Measurements from ENCODE around the gene POLRMT.
A peak's percentile ranks its signal among the peaks of the same experiment; 100 is the strongest.
"Not testable (repeated sequence)": the region's sequence is repeated elsewhere in the genome, so short reads cannot be mapped to it uniquely, and the experiment has no call there.

Gene POLRMT

GRCh38 chr19:585551-586110 is 47.7 kb downstream of the POLRMT start:
- no peaks in the 10 kb centered on the region for H3K9me3 ChIP-seq (ENCODE audit: severe bottlenecking)
- no peak overlapping the region for H3K27ac ChIP-seq (ENCODE audit: poor library complexity, severe bottlenecking)
- ATAC-seq (ENCODE audit: low read depth): 0 out of 3 replicates have a peak, but pooled peaks have one; percentile 4
- no peak for TF ChIP-seq CTCF (IDR thresholded peaks at IDR 0.05; ENCODE audit: poor library complexity, severe bottlenecking)
- DNase-seq (ENCODE audit: low spot score): no peak
- H3K4me1 ChIP-seq (ENCODE audit: insufficient read depth, poor library complexity, severe bottlenecking): no peaks in the 10 kb centered on the region
- H3K36me3 ChIP-seq (ENCODE audit: low read depth): peaks cover 17% of the 10 kb centered on the region
- H3K4me3 ChIP-seq (ENCODE audit: severe bottlenecking): no peak overlapping the region
- H3K27me3 ChIP-seq (ENCODE audit: insufficient read depth, poor library complexity, severe bottlenecking): peaks cover 16% of the 10 kb centered on the region

- not testable (repeated sequence) for ATAC-seq (ENCODE audit: low read depth); H3K27ac ChIP-seq (ENCODE audit: poor library complexity, severe bottlenecking)
- H3K36me3 ChIP-seq (ENCODE audit: low read depth): peaks cover 20% of the 10 kb centered on the region
Measured at GRCh38 chr19:585146-585545, 48.2 kb downstream of the POLRMT start.

GRCh38 chr19:584240-585001 is 48.9 kb downstream of the POLRMT start:
- ATAC-seq (ENCODE audit: low read depth): peak; percentile 47
- DNase-seq (ENCODE audit: low spot score): no peak
- no peak overlapping the region for H3K27ac ChIP-seq (ENCODE audit: poor library complexity, severe bottlenecking)
- H3K4me3 ChIP-seq (ENCODE audit: severe bottlenecking): no peak overlapping the region
- H3K4me1 ChIP-seq (ENCODE audit: insufficient read depth, poor library complexity, severe bottlenecking): no peaks in the 10 kb centered on the region
- H3K27me3 ChIP-seq (ENCODE audit: insufficient read depth, poor library complexity, severe bottlenecking): peaks cover 12% of the 10 kb centered on the region
- peak; percentile 69 for TF ChIP-seq CTCF (IDR thresholded peaks at IDR 0.05; ENCODE audit: poor library complexity, severe bottlenecking)
- H3K36me3 ChIP-seq (ENCODE audit: low read depth): peaks cover 28% of the 10 kb centered on the region
- H3K9me3 ChIP-seq (ENCODE audit: severe bottlenecking): no peaks in the 10 kb centered on the region

More at GRCh38 chr19:585146-585545, 48.2 kb downstream of the POLRMT start:
- H3K4me1 ChIP-seq (ENCODE audit: insufficient read depth, poor library complexity, severe bottlenecking); H3K4me3 ChIP-seq (ENCODE audit: severe bottlenecking); H3K9me3 ChIP-seq (ENCODE audit: severe bottlenecking); DNase-seq (ENCODE audit: low spot score): not testable (repeated sequence)
- H3K27me3 ChIP-seq (ENCODE audit: insufficient read depth, poor library complexity, severe bottlenecking): peaks cover 13% of the 10 kb centered on the region

- Histone ChIP-seq H3K9me3 (ENCODE audit: severe bottlenecking) (no peaks in the 10 kb centered on the region), H3K4me3 (ENCODE audit: severe bottlenecking) (no peak overlapping the region), H3K4me1 (ENCODE audit: insufficient read depth, poor library complexity, severe bottlenecking) (no peaks in the 10 kb centered on the region), H3K36me3 (ENCODE audit: low read depth) (peaks cover 33% of the 10 kb centered on the region), H3K27me3 (ENCODE audit: insufficient read depth, poor library complexity, severe bottlenecking) (peaks cover 7% of the 10 kb centered on the region), H3K27ac (ENCODE audit: poor library complexity, severe bottlenecking) (no peak overlapping the region)
- no peak for TF ChIP-seq CTCF (IDR thresholded peaks at IDR 0.05; ENCODE audit: poor library complexity, severe bottlenecking)
- no peak for ATAC-seq (ENCODE audit: low read depth)
- no peak for DNase-seq (ENCODE audit: low spot score)
Measured at GRCh38 chr19:583968-584239, 49.4 kb downstream of the POLRMT start.

- H3K27me3 ChIP-seq (ENCODE audit: insufficient read depth, poor library complexity, severe bottlenecking): peaks cover 2% of the 10 kb centered on the region
- H3K36me3 ChIP-seq (ENCODE audit: low read depth): peaks cover 35% of the 10 kb centered on the region
- no peaks in the 10 kb centered on the region for H3K4me1 ChIP-seq (ENCODE audit: insufficient read depth, poor library complexity, severe bottlenecking)
- ATAC-seq (ENCODE audit: low read depth) (no peak), DNase-seq (ENCODE audit: low spot score) (no peak)
- H3K4me3 ChIP-seq (ENCODE audit: severe bottlenecking): no peak overlapping the region
- no peaks in the 10 kb centered on the region for H3K9me3 ChIP-seq (ENCODE audit: severe bottlenecking)
- no peak for TF ChIP-seq CTCF (IDR thresholded peaks at IDR 0.05; ENCODE audit: poor library complexity, severe bottlenecking)
- no peak overlapping the region for H3K27ac ChIP-seq (ENCODE audit: poor library complexity, severe bottlenecking)
Measured at GRCh38 chr19:583198-583967, 50.0 kb downstream of the POLRMT start.
